Left lung (tissue), 10 donors: ENCODE results near the gene RREB1. TPM values are rescaled to one million over a fixed set of nuclear protein-coding genes. Genes with fewer than 3 reads are reported as not detected.
A peak's percentile ranks its signal among the peaks of the same experiment; 100 is the strongest.

Experiments
- ATAC-seq: fragments of 200-7000 bp; cut with Tn5 transposase; one replicate; pipeline ENCODE4 v1.9.1; 2020; ENCODE audit warnings: moderate library complexity
- DNase-seq, 4 donors: peaks; one replicate each; pipeline ENCODE4 v3.0.0-alpha.2; 2013 to 2020
- H3K27ac ChIP-seq, 2 donors: fragments of 200-600 bp; sonication (generic) in 1 of 2; one replicate each; pipeline versions ENCODE4 v1.5.0 to v1.8.0; 2020 to 2021
- H3K27me3 ChIP-seq, 2 donors: fragments of 200-600 bp; sonication (generic) in 1 of 2; one replicate each; pipeline versions ENCODE4 v1.5.0 to v1.8.0; 2020 to 2021
- H3K36me3 ChIP-seq, 2 donors: fragments of 200-600 bp; sonication (generic) in 1 of 2; one replicate each; pipeline versions ENCODE4 v1.5.0 to v1.8.0; 2020 to 2021
- H3K4me1 ChIP-seq, 2 donors: fragments of 200-600 bp; one replicate each; pipeline ENCODE4 v1.8.0; 2021
- H3K4me3 ChIP-seq, 2 donors: fragments of 200-600 bp; sonication (generic) in 1 of 2; one replicate each; pipeline versions ENCODE4 v1.5.0 to v1.8.0; 2020 to 2021; ENCODE audit warnings: mild to moderate bottlenecking in 1 of 2
- H3K9me3 ChIP-seq, 2 donors: fragments of 200-600 bp; sonication (generic) in 1 of 2; one replicate each; pipeline versions ENCODE4 v1.5.0 to v1.8.0; 2020 to 2021
- CTCF ChIP-seq, 2 donors: fragments of 200-600 bp; sonication (generic) in 1 of 2; IDR thresholded peaks; one replicate each; pipeline versions ENCODE4 v1.5.0 to v1.8.0; 2021; ENCODE audit warnings: antibody characterized with exemption in 2 of 2
- intact Hi-C, 2 donors: fragments of 100-400 bp; cut with DNase I; formaldehyde crosslinking; loops; one replicate each; pipeline versions ENCODE4 v1.11.2 to v1.14.2; 2022
- polyA plus RNA-seq, 6 donors: library from polyadenylated mRNA; unstranded; fragments of 120-200 nt; gene quantifications; one replicate each; pipeline ENCODE4 v1.2.1, GENCODE V29; 2013; ENCODE audit not compliant: insufficient read length in 6 of 6
- total RNA-seq, 2 donors: library from RNA; stranded (reverse); fragmentation: NEBNext Ultra II Directional; extraction: Animal tissue kit (Norgen Biotek cat#: 25700); gene quantifications; one replicate each; pipeline ENCODE4 v1.2.1, GENCODE V29; 2021
- donor health status: DM: no; HTN: yes; CAD: no.
- donor health status: DM: no; HTN: no; CAD: no.

The RREB1 gene
- total and polyA plus RNA-seq, 8 donors, result 24.1 to 54.0 (median 27.6) TPM

- TF ChIP-seq CTCF (IDR thresholded peaks at IDR 0.05), result no peak
- H3K27me3 ChIP-seq, result no peaks in the 10 kb centered on the region
- no peaks in the 10 kb centered on the region for H3K9me3 ChIP-seq
- no peak overlapping the region for H3K4me3 ChIP-seq
- H3K36me3 ChIP-seq, result peaks cover 0 to 68% of the 10 kb centered on the region in 2 donors
- DNase-seq, result peak in 1 of 4 donors; percentile 35
- H3K27ac ChIP-seq, result peak overlapping the region; percentile 26 to 72
- ATAC-seq, result peak; percentile 74
- intact Hi-C loops, result no loop called here
- peaks cover under 1 to 31% of the 10 kb centered on the region in 2 donors for H3K4me1 ChIP-seq
Measured at GRCh38 chr6:7236306-7237209, 128.8 kb downstream of the RREB1 start.

DNA sequence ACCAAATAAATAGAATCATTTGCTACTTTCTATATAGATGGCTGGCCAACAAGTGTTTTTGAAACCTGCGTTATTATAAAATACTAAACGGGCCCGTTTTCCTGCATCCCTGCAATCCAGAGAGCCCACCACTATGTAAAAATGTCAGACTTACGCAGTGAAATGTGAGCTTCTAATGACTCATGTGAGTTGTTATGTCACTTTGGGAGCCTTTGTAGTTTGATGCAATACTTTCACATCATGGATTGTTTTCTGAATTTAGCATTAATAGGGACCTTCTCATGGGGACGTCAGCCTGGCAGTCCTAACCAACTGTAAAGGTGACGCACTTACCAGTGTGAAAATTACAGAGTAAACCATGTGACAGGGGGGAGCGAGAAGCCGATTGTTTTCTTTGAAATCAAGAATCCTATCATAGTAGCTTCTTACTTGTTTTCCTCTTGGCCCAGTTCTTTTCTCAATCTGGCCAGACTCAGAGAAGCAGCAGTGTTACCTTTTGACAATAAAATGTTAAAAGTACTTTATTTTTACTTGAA, 130.0 kb downstream of the RREB1 start:
- ATAC-seq (no peak), DNase-seq (no peak)
- Histone ChIP-seq H3K27ac (no peak overlapping the region), H3K4me1 (peaks cover 12 to 36% of the 10 kb centered on the region in 2 donors), H3K4me3 (no peak overlapping the region), H3K27me3 (no peaks in the 10 kb centered on the region), H3K36me3 (peaks cover 0 to 59% of the 10 kb centered on the region in 2 donors), H3K9me3 (no peaks in the 10 kb centered on the region)
- intact Hi-C loops, result no loop called here
- no peak for TF ChIP-seq CTCF (IDR thresholded peaks at IDR 0.05)

- intact Hi-C loops, result no loop called here
- Histone ChIP-seq H3K4me1 (peaks cover 19 to 44% of the 10 kb centered on the region in 2 donors), H3K27me3 (no peaks in the 10 kb centered on the region), H3K36me3 (peaks cover 0 to 54% of the 10 kb centered on the region in 2 donors), H3K4me3 (no peak overlapping the region), H3K27ac (no peak overlapping the region), H3K9me3 (no peaks in the 10 kb centered on the region)
- no peak for TF ChIP-seq CTCF (IDR thresholded peaks at IDR 0.05)
- DNase-seq (no peak), ATAC-seq (no peak)
Measured at GRCh38 chr6:7238526-7238899, 130.8 kb downstream of the RREB1 start.

- Histone ChIP-seq H3K27me3 (no peaks in the 10 kb centered on the region), H3K4me1 (peaks cover 19 to 49% of the 10 kb centered on the region in 2 donors), H3K4me3 (no peak overlapping the region), H3K27ac (peak overlapping the region in 1 of 2 donors; percentile 45), H3K9me3 (no peaks in the 10 kb centered on the region), H3K36me3 (peaks cover 0 to 49% of the 10 kb centered on the region in 2 donors)
- ATAC-seq (peak; percentile 64), DNase-seq (peak in 3 of 4 donors; percentile 76 to 92 (median 88))
- intact Hi-C loops, result no loop called here
- TF ChIP-seq CTCF (IDR thresholded peaks at IDR 0.05), result peak; percentile 38 to 72
Measured at GRCh38 chr6:7238900-7239589, 131.3 kb downstream of the RREB1 start.

- Histone ChIP-seq H3K9me3 (no peaks in the 10 kb centered on the region), H3K27ac (peak overlapping the region in 1 of 2 donors; percentile 45), H3K4me1 (peaks cover 19 to 49% of the 10 kb centered on the region in 2 donors), H3K36me3 (peaks cover 0 to 43% of the 10 kb centered on the region in 2 donors), H3K27me3 (no peaks in the 10 kb centered on the region), H3K4me3 (no peak overlapping the region)
- intact Hi-C loops, result no loop called here
- ATAC-seq, result no peak
- peak in 1 of 4 donors; percentile 20 for DNase-seq
- TF ChIP-seq CTCF (IDR thresholded peaks at IDR 0.05), result no peak
Measured at GRCh38 chr6:7239590-7239948, 131.8 kb downstream of the RREB1 start.
